ENCODE results near the gene TBC1D5.
"Not testable (repeated sequence)": the region's sequence is repeated elsewhere in the genome, so short reads cannot be mapped to it uniquely, and the experiment has no call there.

The TBC1D5 gene

DNA sequence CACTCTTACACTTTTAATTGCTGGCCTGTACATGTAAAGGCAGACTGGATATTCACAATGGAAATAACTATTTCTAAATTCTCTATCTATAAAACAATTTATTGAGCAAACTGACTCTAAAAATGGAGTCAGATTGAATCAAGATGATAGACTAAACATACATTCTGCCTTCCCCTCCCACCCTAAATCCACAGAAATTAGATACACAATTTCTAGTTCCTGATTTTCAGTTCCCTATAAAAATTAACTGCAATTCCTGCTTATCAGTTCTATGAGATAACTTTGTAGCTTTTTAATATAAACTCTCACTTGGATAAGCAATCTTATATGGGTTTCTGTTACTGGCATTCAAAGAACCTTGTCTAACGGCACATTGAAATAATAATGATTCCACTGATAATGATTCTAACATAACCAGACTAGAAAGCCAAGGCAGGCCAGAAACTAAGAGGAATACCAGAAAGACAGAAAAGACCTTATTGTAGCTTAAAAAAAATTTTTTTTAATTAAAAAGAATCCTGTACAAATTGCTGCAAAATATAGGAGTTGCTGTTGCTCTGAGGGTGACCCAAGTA, 33.1 kb downstream of the TBC1D5 start:
- peaks cover 11% of the 10 kb centered on the region for H3K36me3 Mint-ChIP-seq (ENCODE audit: low read depth)
- no peak overlapping the region for H3K4me3 Mint-ChIP-seq
- no peak overlapping the region for H3K27ac Mint-ChIP-seq
- H3K9me3 Mint-ChIP-seq = peaks cover 9% of the 10 kb centered on the region
- no peaks in the 10 kb centered on the region for H3K27me3 Mint-ChIP-seq (ENCODE audit: low read depth)
- H3K4me1 Mint-ChIP-seq (ENCODE audit: low read depth) = no peaks in the 10 kb centered on the region

DNA sequence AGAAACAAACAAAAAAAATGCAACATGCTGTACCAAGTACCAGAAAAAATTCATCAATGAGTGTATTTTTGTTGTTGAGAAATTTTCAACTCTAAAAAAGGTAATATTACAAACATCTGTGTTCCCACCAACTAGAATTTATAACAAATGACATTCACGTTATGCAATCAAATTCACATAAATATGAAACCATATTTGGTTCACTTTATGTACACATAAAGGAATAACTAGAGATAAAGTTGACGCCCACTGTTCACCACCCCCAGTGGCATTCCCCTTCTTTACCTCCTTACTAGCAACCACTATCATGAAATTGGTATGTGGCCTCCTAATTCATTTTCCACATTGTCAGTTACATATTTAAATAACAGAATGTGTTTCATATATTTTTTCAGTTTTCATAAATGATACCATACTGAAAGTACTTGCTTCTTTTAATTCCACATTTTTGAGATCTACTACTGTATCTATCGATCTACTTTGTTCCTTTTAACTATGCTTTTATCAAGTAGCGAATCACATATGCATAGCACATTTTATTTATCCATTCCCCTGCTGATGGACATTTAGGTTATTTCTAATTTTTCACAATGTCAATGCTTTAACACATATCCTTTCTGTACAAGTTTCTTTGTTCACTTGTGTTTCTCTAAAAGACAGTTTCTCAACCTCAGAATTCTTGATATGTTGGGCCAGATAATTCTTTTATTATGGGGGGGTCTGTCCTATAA, 34.5 kb downstream of the TBC1D5 start:
- Mint-ChIP-seq H3K4me3 (no peak overlapping the region), H3K9me3 (no peaks in the 10 kb centered on the region), H3K27me3 (ENCODE audit: low read depth) (no peaks in the 10 kb centered on the region), H3K36me3 (ENCODE audit: low read depth) (peaks cover 4% of the 10 kb centered on the region), H3K4me1 (ENCODE audit: low read depth) (no peaks in the 10 kb centered on the region), H3K27ac (no peak overlapping the region)

DNA sequence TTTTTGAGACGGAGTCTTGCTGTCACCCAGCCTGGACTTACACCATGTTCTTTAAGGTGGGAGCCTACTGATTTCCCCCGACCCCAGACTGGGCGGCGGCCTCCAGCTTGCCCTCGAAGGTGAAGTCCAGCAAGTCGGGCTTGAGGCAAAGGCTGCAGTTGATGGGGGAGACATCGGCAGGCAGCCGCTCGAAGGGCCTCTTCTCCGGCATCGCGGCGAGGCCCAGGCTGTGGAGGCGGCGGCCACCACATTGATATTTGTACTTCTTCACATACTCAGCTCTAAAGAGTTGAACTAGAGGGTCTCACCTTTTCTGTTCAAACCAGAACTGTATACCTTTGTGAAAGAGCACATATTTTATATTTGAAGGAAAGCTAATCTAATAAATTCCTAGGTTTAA, 36.4 kb downstream of the TBC1D5 start:
- H3K9me3 Mint-ChIP-seq; H3K4me1 Mint-ChIP-seq (ENCODE audit: low read depth); H3K4me3 Mint-ChIP-seq; H3K36me3 Mint-ChIP-seq (ENCODE audit: low read depth); H3K27ac Mint-ChIP-seq; H3K27me3 Mint-ChIP-seq (ENCODE audit: low read depth): not testable (repeated sequence)

DNA sequence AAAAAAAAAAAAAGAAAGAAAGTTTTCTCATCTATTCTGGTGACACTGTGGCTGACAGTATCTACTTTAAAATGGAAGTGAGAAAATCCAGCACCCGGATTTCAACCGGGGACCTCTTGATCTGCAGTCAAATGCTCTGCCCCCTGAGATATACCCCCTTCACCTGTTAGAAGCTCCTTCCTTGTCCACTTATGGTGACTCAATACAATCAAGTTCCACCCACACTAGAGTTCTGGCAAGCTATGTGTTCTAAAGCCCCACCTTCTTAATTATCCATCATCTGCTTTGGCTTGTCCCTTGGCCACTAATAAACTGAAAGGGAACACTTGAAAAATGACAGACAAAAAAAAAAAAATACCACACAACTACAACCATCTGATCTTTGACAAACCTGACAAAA, 42.6 kb downstream of the TBC1D5 start:
- H3K36me3 Mint-ChIP-seq (ENCODE audit: low read depth); H3K27me3 Mint-ChIP-seq (ENCODE audit: low read depth); H3K27ac Mint-ChIP-seq; H3K4me3 Mint-ChIP-seq; H3K4me1 Mint-ChIP-seq (ENCODE audit: low read depth): not testable (repeated sequence)
- H3K9me3 Mint-ChIP-seq = peaks cover 14% of the 10 kb centered on the region

DNA sequence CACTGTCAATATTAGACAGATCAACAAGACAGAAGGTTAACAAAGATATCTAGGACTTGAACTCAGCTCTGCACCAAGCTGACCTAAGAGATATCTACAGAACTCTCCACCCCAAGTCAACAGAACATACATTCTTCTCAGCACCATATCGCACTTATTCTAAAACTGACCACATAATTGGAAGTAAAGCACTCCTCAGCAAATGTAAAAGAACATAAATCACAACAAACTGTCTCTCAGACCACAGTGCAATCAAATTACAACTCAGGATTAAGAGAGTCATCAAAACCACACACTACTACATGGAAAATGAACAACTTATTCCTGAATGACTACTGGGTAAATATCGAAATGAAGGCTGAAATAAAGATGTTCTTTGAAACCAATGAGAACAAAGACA, 46.8 kb downstream of the TBC1D5 start:
- H3K27ac Mint-ChIP-seq; H3K27me3 Mint-ChIP-seq (ENCODE audit: low read depth); H3K4me3 Mint-ChIP-seq; H3K4me1 Mint-ChIP-seq (ENCODE audit: low read depth); H3K36me3 Mint-ChIP-seq (ENCODE audit: low read depth): not testable (repeated sequence)
- peaks cover 14% of the 10 kb centered on the region for H3K9me3 Mint-ChIP-seq

DNA sequence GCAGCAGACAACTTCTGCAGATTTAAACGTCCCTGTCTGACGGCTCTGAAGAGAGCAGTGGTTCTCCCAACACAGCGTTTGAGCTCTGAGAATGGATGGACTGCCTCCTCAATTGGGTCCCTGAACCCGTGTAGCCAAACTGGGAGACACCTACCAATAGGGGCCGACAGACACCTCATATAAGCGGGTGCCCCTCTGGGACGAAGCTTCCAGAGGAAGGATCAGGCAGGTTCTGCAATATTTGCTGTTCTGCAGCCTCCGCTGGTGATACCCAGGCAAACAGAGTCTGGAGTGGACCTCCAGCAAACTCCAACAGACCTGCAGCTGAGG, 48.8 kb downstream of the TBC1D5 start:
- not testable (repeated sequence) for H3K27me3 Mint-ChIP-seq (ENCODE audit: low read depth); H3K9me3 Mint-ChIP-seq; H3K36me3 Mint-ChIP-seq (ENCODE audit: low read depth); H3K4me3 Mint-ChIP-seq; H3K27ac Mint-ChIP-seq; H3K4me1 Mint-ChIP-seq (ENCODE audit: low read depth)

DNA sequence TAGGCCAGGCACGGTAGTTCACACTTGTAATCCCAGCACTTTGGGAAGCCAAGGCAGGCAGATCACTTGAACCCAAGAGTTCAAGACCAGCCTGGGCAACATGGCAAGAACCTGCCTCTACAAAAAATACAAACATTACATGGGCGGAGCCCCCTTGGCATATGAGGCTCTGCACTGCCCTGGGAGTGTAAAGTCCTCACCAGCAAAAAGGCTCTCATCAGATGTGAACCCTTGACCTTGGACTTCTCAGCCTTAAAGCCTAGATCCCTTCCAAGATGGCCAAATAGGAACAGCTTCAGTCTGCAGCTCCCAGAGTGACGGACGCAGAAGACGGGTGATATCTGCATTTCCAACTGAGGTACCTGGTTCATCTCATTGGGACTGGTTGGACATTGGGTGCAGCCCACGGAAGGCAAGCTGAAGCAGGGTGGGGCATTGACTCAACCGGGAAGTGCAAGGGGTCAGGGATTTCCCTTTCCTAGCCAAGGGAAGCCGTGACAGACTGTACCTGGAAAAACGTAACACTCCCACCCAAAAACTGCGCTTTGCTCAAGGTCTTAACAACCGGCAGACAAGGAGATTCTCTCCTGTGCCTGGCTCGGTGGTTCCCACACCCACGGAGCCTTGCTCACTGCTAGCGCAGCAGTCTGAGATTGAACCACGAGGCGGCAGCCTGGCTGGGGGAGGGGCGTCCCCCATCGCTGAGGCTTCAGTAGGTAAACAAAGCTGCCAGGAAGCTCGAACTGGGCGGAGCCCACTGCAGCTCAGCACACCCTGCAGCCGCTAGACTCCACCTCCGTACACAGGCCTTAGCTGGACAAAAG, 49.4 kb downstream of the TBC1D5 start:
- not testable (repeated sequence) for H3K4me1 Mint-ChIP-seq (ENCODE audit: low read depth); H3K4me3 Mint-ChIP-seq

DNA sequence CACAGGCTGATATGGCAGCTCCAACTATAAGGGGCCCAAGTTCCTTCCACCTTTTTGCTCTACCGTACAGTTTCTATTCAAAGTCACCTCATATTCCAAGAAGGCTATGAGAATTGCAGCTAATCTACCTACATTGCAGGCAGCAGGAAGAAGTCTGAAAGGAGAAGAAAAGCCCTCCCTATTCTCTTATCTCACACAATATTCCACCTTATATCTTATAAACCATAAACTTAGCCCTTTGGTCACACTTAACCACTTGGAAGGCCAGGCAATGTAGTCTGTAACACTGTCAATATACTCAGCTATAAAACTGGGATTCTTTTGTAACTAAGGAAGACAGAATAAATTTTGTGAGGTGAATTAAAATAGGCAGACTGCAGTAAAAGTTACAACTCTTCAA, 54.9 kb downstream of the TBC1D5 start:
- H3K27me3 Mint-ChIP-seq (ENCODE audit: low read depth) = no peaks in the 10 kb centered on the region
- H3K9me3 Mint-ChIP-seq = no peaks in the 10 kb centered on the region
- H3K4me3 Mint-ChIP-seq = no peak overlapping the region
- no peaks in the 10 kb centered on the region for H3K36me3 Mint-ChIP-seq (ENCODE audit: low read depth)
- H3K27ac Mint-ChIP-seq = no peak overlapping the region
- H3K4me1 Mint-ChIP-seq (ENCODE audit: low read depth) = no peaks in the 10 kb centered on the region

More for the DNA sequence above, 49.4 kb downstream of the TBC1D5 start:
- not testable (repeated sequence) for H3K27ac Mint-ChIP-seq; H3K27me3 Mint-ChIP-seq (ENCODE audit: low read depth); H3K36me3 Mint-ChIP-seq (ENCODE audit: low read depth); H3K9me3 Mint-ChIP-seq

DNA sequence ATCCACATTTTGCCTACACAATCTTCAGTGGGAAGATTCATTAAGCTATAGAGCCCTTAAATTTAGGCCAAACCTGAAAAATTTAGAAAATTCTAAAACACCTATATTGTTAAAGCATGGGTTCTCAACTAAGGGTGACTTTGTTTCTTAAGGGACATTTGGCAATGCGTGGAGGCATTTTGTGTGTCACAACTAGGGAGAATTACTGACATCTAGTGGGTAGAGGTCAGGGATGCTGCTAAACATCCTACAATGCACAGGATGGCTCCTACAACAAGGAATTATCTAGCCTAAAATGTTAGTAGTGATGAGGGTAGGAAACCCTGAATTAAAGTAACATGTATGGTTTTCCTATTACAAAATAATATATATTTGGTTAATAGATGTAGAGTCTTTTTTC, 55.8 kb downstream of the TBC1D5 start:
- H3K27ac Mint-ChIP-seq = no peak overlapping the region
- no peaks in the 10 kb centered on the region for H3K9me3 Mint-ChIP-seq
- H3K27me3 Mint-ChIP-seq (ENCODE audit: low read depth) = no peaks in the 10 kb centered on the region
- H3K4me1 Mint-ChIP-seq (ENCODE audit: low read depth) = no peaks in the 10 kb centered on the region
- no peaks in the 10 kb centered on the region for H3K36me3 Mint-ChIP-seq (ENCODE audit: low read depth)
- no peak overlapping the region for H3K4me3 Mint-ChIP-seq

DNA sequence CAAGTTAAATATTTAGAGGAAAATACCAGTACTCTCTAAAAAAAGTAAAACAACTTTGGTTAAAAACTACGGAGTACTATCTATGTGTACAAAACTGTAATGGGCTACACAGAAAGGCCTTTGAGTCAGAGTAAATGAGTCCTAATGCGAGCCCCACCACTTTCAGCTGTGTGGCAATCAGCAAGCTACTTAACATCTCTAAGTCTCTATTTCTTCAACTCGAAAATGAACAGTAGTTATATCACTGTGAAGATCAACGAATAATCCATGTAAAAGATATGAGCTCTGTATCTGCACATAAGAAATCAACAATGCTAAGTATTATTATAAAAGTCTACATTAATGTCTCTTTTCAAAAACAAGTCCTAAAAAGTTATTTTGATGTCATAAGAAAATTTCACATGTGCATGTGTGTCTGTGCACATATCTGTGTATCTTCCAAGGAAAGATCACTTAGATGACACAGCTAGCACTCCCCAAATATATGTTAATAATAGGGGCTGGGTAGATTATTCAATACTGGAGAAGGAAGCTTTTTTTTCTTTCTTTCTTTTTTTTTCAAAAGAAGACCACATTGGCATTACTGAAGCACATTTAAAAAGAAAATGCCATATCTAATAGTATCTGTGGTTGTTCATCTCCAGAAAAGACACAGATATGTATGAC, 58.8 kb downstream of the TBC1D5 start:
- Mint-ChIP-seq H3K9me3 (no peaks in the 10 kb centered on the region), H3K4me1 (ENCODE audit: low read depth) (no peaks in the 10 kb centered on the region), H3K27me3 (ENCODE audit: low read depth) (no peaks in the 10 kb centered on the region), H3K27ac (no peak overlapping the region), H3K4me3 (no peak overlapping the region), H3K36me3 (ENCODE audit: low read depth) (no peaks in the 10 kb centered on the region)

DNA sequence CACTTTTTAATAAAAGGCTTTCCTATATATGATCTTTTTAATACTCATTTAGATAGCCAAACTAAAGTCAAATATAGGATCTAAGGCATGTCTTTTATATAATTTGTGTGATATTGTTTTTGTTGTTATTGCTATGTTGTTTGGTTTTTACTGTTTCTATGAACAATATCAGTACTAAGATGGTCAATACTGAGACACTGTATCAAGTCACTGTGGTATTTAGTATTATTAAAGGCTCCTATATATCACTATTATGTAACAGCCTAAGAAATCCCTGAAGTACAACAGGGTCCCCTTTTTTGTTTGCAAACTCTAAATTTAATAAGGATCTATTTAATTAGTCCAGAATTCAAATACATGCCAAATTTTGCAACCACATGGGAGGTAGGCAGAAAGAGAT, 61.9 kb downstream of the TBC1D5 start:
- Mint-ChIP-seq H3K4me1 (ENCODE audit: low read depth) (peaks cover 5% of the 10 kb centered on the region), H3K36me3 (ENCODE audit: low read depth) (no peaks in the 10 kb centered on the region), H3K27me3 (ENCODE audit: low read depth) (no peaks in the 10 kb centered on the region), H3K9me3 (no peaks in the 10 kb centered on the region), H3K4me3 (no peak overlapping the region), H3K27ac (no peak overlapping the region)

DNA sequence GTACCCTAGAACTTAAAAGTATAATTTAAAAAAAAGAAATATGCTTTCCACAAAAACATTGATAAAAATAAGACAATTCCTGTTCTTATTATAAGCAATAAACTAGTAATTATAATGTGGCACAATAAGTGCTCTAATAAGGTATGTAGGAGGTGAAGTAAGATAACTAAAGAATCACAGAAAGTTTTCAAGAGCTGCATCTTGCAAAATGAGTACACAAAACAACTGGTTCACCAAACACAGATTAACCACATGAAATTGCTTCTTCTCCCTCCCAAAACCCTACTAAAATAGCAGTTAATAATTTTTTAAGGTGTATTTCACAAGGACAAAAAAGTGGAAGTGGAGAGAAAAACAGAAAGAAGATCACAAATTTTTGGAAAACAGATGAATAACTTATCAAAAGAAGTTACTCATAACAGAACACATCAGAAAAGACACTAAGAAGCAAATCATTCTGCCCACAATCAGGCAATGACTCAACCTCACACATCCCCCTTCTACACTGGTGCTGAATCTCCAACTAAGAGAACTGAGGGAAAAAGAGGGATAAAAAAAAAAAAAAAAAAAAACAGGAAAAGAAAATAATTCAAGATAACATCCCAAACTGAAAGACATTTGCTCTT, 64.2 kb downstream of the TBC1D5 start:
- Mint-ChIP-seq H3K9me3 (no peaks in the 10 kb centered on the region), H3K4me1 (ENCODE audit: low read depth) (peaks cover 5% of the 10 kb centered on the region), H3K27me3 (ENCODE audit: low read depth) (no peaks in the 10 kb centered on the region), H3K4me3 (no peak overlapping the region), H3K27ac (no peak overlapping the region), H3K36me3 (ENCODE audit: low read depth) (no peaks in the 10 kb centered on the region)

DNA sequence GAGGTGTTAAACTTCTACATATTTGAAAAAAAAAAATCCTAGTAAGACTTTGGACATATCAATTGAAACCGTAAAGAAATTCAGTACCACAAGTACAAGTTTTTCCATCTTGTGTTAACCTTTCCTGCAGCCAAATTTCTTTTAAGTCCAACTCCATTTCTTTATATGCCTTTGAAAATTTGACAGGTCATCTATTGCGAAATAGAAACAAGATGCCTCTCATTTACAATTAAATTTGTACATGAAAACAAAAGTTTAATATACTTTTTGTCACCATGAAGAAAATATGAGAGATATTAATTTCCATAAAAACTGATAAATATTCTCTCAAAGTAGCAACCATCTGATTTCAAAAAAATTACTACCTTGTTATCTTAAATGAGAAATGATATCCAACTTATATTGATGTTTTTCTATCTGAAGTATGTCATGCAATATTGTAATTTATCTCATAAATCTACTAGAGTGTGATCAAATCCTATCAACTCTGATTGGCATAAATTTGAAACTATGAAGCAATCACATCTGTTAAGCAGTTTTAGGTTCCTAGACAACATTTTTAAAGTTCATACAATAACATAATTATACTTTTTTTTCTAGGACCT, 68.2 kb downstream of the TBC1D5 start:
- no peaks in the 10 kb centered on the region for H3K27me3 Mint-ChIP-seq (ENCODE audit: low read depth)
- no peaks in the 10 kb centered on the region for H3K36me3 Mint-ChIP-seq (ENCODE audit: low read depth)
- H3K4me1 Mint-ChIP-seq (ENCODE audit: low read depth) = peaks cover 5% of the 10 kb centered on the region
- no peaks in the 10 kb centered on the region for H3K9me3 Mint-ChIP-seq
- H3K27ac Mint-ChIP-seq = no peak overlapping the region
- H3K4me3 Mint-ChIP-seq = no peak overlapping the region

DNA sequence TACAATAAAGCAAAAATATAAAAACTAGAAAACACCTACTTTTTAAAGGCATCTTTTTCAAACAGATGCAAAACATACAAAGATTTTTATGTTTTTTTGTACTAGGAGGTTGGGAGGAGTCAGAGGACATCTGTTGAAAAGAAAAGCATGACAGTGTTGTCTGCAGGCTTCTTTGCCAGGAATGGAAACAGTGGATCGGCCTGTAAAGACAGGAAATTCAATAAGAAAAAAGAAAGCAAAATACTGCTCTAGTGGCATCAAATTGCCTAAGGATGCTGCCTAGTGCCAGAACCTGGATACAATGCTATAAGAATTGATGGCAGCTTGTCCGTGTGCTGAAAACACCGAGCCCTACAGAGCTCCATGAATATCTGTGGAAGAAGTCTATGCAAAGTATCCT, 69.9 kb downstream of the TBC1D5 start:
- Mint-ChIP-seq H3K4me3 (no peak overlapping the region), H3K27ac (no peak overlapping the region), H3K36me3 (ENCODE audit: low read depth) (no peaks in the 10 kb centered on the region), H3K27me3 (ENCODE audit: low read depth) (no peaks in the 10 kb centered on the region), H3K4me1 (ENCODE audit: low read depth) (no peaks in the 10 kb centered on the region), H3K9me3 (no peaks in the 10 kb centered on the region)

Measured in T-helper 1 cell treated with Interleukin-12 subunit alpha and Interleukin-12 subunit beta and Interleukin-4 antibody, amounts not matched to agents 30 μg/mL and 1 μg/mL, for 36 hours (primary cell).